DMS79 (cell line): ENCODE measurements around the gene CPPED1.

Source experiments
- DNase-seq: peaks from one replicate; lab custom pipeline; 2025; lab: John Stamatoyannopoulos, UW

CPPED1 gene

DNA sequence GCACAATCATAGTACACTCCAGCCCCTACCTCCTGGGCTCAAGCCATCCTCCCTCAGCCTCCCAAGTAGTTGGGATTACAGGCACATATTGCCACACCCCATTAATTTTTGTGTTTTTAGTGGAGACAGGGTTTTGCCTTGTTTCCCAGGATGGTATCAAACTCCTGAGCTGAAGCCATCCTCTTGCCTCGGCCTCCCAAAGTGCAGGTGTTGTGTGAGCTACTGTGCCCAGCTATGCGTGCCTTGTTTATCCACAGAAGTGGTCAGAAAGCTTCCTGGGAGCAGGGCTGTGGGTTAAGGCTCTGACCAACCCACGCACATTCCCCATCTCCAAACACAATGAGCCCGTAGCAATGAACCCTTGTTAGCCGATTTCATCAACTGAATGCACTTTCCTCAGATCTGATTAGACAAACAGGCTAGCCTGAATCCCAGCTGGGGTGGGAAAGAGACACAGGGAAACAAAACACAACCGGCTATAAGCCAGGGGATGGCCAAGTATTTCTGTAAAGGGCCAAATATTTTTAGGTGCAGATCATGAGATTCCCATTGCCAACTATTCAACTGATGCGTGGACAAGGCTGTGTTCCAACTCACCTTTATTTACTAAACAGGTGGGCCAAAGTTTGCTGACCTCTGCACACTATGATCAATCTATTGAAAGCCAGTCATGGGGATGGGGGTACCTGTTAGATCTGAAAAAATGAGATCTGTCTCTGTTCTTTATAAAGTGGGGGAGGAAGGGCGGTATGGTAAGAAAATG lies 193.6 kb downstream of the CPPED1 start:
- no peak for DNase-seq
